ENCODE data around the gene PSMG4.

PSMG4 gene

DNA sequence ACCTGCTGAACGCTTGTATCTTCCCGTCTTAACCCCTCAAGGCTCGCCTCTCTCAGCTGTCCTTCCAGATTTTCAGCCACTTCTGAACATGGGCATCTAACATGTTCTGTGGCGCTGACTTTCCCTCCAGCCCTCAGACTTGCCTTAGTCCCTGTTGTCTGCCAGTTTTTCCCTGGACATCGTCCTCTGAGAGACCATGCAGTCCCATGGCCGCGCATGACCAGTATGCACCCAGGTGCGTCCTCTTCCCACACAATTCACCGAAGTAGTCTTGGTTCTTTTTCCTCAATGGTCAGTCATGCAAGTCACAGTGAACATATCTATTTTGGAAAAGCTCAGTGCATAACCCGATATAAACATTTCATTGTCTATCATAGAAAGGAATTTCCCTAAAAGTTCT is 40.5 kb upstream of the PSMG4 start:
- H3K9me3 ChIP-seq (replicated peaks in 1 of 11) = no peaks in the 10 kb centered on the region
- H3K36me3 ChIP-seq = no peaks in the 10 kb centered on the region
- H3K4me1 ChIP-seq = no peaks in the 10 kb centered on the region
- no peak overlapping the region for H3K4me2 ChIP-seq
- no peak for TF ChIP-seq Cebpa-rat (IDR thresholded peaks at IDR 0.05)
- no peak overlapping the region for H3K4me3 ChIP-seq
- no peak overlapping the region for H3K9ac ChIP-seq
- H3K27ac ChIP-seq = no peak overlapping the region
- H4K20me1 ChIP-seq = no peaks in the 10 kb centered on the region
- peaks cover 0 to 23% (median 11%) of the 10 kb centered on the region in 11 experiments; a peak in 9 of 22 replicates for H3K27me3 ChIP-seq

DNA sequence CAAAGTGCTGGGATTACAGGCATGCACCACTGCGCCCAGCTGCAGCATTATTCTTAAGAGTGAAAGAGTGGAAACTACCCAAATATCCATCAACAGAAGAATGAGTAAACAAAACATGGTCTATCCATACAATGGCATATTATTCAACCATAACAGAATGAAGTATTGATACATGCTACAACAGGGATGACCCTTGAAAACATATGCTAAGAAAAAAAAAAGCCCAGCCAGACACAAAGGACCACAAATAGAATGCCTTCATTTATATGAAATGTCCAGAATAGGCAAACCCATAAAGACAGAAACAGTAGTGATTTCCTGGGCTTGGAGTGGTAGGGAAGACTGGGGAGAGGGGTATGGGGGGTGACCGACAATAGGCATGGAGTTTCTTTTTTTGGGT is 38.4 kb upstream of the PSMG4 start:
- H3K4me1 ChIP-seq = no peaks in the 10 kb centered on the region
- no peak overlapping the region for H3K4me3 ChIP-seq
- no peak overlapping the region for H3K4me2 ChIP-seq
- H4K20me1 ChIP-seq = no peaks in the 10 kb centered on the region
- no peaks in the 10 kb centered on the region for H3K36me3 ChIP-seq
- no peak overlapping the region for H3K27ac ChIP-seq
- no peak for TF ChIP-seq Cebpa-rat (IDR thresholded peaks at IDR 0.05)
- H3K27me3 ChIP-seq = peaks cover 0 to 33% (median 20%) of the 10 kb centered on the region in 11 experiments; a peak in 13 of 22 replicates
- no peaks in the 10 kb centered on the region for H3K9me3 ChIP-seq (replicated peaks in 1 of 11)
- H3K9ac ChIP-seq = no peak overlapping the region

DNA sequence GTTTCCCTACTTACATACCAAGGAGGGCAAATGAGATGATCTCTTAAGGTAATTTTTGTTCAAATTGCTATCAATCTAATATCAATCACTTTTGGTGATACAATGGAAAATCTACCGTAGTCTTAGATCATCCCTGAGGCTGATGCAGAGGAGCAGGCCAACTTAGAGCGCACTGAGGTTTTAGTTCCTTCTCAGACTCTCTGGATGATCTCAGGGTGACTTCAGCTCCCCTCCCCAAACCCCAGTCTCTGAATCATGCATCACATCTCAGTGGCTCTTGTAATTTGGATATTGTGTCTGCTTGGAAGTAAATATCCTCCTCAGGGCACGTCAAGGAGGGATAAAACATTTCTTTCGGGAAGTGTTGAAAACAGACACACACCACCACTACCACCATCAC is 37.2 kb upstream of the PSMG4 start:
- H3K4me2 ChIP-seq = no peak overlapping the region
- H3K9ac ChIP-seq = no peak overlapping the region
- H3K9me3 ChIP-seq (replicated peaks in 1 of 11) = no peaks in the 10 kb centered on the region
- no peak overlapping the region for H3K4me3 ChIP-seq
- peaks cover 0 to 8% (median 0%) of the 10 kb centered on the region in 11 experiments; a peak in 4 of 22 replicates for H4K20me1 ChIP-seq
- H3K27ac ChIP-seq = no peak overlapping the region
- H3K36me3 ChIP-seq = no peaks in the 10 kb centered on the region
- peaks cover 0 to 4% (median 2%) of the 10 kb centered on the region in 10 experiments; a peak in 15 of 20 replicates for H3K4me1 ChIP-seq
- no peak for TF ChIP-seq Cebpa-rat (IDR thresholded peaks at IDR 0.05)
- H3K27me3 ChIP-seq = peaks cover 11 to 44% (median 30%) of the 10 kb centered on the region in 11 experiments

DNA sequence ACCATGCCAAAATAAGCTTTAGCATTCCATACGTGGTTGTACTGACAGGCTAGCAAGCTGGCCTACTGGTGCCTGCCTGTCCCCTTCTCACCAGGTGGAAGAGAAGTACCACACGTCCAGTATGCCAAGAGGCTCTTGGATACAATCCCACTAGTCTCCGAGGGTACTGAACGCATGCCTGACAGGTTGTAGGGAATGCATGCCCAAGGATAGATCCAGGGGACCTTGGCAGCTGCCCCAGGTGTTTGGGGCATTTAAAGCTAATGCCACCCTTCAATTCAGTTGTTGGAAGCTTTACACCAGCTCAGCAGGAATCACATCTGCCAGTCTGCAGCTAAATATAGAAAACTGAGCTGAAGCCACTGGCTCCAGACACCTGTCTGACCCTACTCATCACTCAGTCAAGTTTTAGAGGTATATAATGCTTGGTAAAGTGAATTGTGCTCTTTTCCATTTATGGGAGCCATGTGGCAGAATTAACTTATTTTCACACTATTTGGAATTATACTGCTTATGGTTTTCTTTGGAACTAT is 36.2 kb upstream of the PSMG4 start:
- H3K27ac ChIP-seq = no peak overlapping the region
- H3K9ac ChIP-seq = no peak overlapping the region
- H4K20me1 ChIP-seq = peaks cover 0 to 16% (median 6%) of the 10 kb centered on the region in 11 experiments; a peak in 16 of 22 replicates
- TF ChIP-seq Cebpa-rat (IDR thresholded peaks at IDR 0.05) = no peak
- no peaks in the 10 kb centered on the region for H3K36me3 ChIP-seq
- no peak overlapping the region for H3K4me2 ChIP-seq
- H3K4me3 ChIP-seq = no peak overlapping the region
- H3K4me1 ChIP-seq = peaks cover 7 to 14% (median 12%) of the 10 kb centered on the region in 10 experiments
- no peaks in the 10 kb centered on the region for H3K9me3 ChIP-seq (replicated peaks in 1 of 11)
- peaks cover 21 to 54% (median 40%) of the 10 kb centered on the region in 11 experiments for H3K27me3 ChIP-seq

DNA sequence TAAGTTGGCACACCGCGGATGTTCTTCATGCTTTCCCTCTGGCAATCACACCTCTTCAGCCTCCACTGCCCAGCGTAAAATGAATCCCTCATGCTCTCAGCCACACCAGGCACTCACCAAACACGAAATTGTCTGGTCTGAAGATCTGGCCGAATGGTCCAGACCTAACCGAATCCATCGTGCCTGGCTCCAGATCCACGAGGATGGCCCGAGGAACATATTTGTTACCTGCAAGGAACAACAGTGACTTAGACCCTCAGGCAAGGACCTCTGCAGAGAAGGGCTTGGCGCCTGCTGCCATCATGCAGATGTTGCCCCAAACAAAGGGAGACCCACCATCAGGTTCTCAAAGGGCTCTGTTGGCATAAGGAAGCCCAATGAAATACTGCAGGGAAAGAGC is 32.7 kb upstream of the PSMG4 start:
- Histone ChIP-seq H3K4me1 (peaks cover 27 to 36% (median 33%) of the 10 kb centered on the region in 10 experiments), H3K9ac (no peak overlapping the region), H3K27ac (no peak overlapping the region), H3K4me2 (no peak overlapping the region), H3K4me3 (no peak overlapping the region; a peak in 1 of 20 replicates), H3K9me3 (replicated peaks in 1 of 11) (no peaks in the 10 kb centered on the region), H3K27me3 (peaks cover 54 to 73% (median 64%) of the 10 kb centered on the region in 11 experiments), H4K20me1 (peaks cover 0 to 44% (median 29%) of the 10 kb centered on the region in 11 experiments; a peak in 17 of 22 replicates), H3K36me3 (no peaks in the 10 kb centered on the region)
- TF ChIP-seq Cebpa-rat (IDR thresholded peaks at IDR 0.05) = no peak

DNA sequence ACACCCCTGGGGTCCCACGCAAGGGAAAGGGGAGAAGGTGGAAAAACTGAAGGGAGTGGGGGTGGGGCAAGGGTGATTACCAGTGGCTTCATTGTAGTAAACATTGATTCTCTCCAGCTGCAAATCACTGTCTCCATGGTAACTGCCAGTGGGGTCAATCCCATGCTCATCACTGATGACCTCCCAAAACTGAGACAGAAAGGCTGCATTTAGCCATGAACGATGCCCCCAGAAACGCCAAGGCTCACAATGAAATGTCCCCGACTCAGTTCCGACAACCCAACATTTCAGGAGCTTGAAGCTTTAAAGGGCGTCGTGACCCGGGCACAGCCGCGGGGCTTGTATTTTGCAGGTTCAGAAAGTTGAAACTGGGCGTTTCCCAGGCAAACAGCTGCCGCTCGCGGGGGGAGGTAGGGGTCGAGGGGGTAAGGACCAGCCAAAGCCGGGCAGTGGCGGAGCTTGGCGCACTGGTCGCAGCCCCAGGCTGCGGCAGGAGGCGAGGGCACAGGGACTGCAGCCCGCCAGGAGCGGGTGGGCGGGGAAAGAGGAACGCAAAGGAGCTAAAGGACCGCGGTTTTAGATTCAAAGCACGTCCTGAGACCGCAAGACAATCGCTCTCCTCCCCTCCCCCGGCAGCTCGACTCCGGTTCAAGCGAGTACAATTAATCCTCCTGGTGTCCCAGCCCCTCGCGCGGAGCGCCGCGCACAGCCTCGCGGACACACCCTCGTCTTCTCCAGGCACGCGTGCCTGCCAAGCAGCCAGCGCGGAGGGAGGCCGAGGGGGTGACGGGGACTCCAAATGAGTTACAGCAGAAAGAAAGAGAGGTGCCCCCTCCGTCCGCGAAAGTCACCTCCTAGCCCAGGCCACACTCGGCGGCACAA is 32.0 kb upstream of the PSMG4 start:
- Histone ChIP-seq H3K4me3 (peak overlapping the region; percentile 45 to 66 (median 54)), H3K36me3 (no peaks in the 10 kb centered on the region), H3K4me2 (peak overlapping the region; percentile 75 to 96 (median 92)), H3K9me3 (replicated peaks in 1 of 11) (no peaks in the 10 kb centered on the region), H3K4me1 (peaks cover 27 to 41% (median 33%) of the 10 kb centered on the region in 10 experiments), H4K20me1 (peaks cover 0 to 50% (median 36%) of the 10 kb centered on the region in 11 experiments; a peak in 17 of 22 replicates), H3K27me3 (peaks cover 61 to 80% (median 71%) of the 10 kb centered on the region in 11 experiments), H3K9ac (peak overlapping the region in 9 of 11 experiments; percentile 5 to 42 (median 18); a peak in 6 of 22 replicates), H3K27ac (no peak overlapping the region)
- no peak for TF ChIP-seq Cebpa-rat (IDR thresholded peaks at IDR 0.05)

DNA sequence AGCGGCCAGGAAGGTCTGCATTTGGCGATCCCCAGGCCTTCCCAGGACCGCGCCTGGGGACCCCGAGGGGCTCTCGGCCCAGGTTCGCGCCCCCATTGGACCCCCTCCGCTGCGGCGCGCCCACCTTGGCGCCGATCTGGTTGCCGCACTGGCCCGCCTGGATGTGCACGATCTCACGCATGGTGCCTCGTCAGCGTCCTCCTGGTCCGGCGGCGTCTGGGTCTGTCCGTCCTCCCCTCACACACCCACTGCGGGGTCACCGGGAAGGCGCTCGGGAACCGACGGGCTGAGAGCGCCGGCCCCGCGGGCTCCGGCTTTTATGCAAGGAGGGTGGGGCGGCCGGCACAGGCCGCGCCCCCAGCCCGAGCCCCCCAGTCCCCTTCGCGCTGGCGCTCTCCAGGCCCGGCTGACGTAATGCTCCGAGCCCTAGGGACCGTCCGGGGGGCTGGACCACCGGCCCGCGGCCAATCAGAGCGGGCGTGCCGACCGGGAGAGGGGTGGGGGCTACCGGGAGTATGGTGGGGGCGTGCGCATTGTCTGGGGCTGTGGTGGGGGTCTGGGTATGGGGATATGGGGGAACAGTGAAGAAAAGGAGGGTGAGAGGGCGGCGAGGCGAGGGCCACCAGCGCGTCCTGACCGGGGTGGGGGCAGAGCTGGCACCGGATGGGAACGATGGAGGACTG is 31.2 kb upstream of the PSMG4 start, which contains the start of gene TUBB2B:
Gene TUBB2B, minus strand, starts transcription at position 291 of the 683 bp plus-strand sequence. Its CDS starts 110 bp downstream, at position 181.
- Histone ChIP-seq H3K9ac (peak within 1 kb of the TSS in 9 of 11 experiments; percentile 5 to 42 (median 18); a peak in 9 of 22 replicates), H3K4me1 (peaks cover 27 to 41% (median 33%) of the 10 kb centered on the region in 10 experiments), H3K4me2 (peak within 1 kb of the TSS; percentile 75 to 96 (median 92)), H4K20me1 (peaks cover 0 to 58% (median 42%) of the 10 kb centered on the region in 11 experiments; a peak in 17 of 22 replicates), H3K4me3 (peak within 1 kb of the TSS; percentile 45 to 66 (median 54)), H3K27me3 (peaks cover 69 to 85% (median 79%) of the 10 kb centered on the region in 11 experiments), H3K9me3 (replicated peaks in 1 of 11) (no peaks in the 10 kb centered on the region; a peak in 1 of 22 replicates), H3K27ac (no peak within 1 kb of the TSS), H3K36me3 (no peaks in the 10 kb centered on the region)
- TF ChIP-seq Cebpa-rat (IDR thresholded peaks at IDR 0.05) = no peak

DNA sequence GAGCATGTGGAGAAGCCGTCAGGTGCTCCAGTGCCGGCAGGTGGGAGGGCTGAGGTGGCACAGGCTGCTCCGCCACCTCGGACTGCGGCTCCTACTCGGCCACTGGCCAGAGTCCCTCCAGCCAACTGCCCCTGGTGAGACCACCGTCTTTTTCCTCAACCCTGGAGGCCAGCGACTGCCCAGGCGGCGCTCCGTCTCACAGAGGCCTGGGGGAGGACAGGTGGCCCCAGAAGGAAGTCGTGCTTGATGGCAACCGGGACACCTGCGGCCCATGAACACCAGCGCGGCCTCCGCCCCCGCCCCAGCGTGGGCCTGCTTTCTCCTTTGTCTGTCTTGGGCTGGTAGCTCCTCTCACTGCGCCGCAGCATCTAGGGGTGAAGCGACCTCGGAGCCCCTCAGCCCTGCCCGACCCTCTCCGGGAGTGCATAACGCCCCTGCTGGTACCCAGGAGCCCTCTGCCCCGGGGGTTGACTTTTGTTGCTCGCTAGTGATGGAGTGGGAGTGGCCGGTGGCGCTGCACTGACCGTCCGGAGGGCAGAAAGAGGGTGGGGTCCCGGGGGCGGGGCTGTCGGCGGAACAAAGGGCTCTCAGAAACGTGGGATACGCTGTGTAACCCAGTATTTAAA is 30.6 kb upstream of the PSMG4 start:
- H3K36me3 ChIP-seq = no peaks in the 10 kb centered on the region
- H3K27ac ChIP-seq = no peak overlapping the region
- H3K4me1 ChIP-seq = peaks cover 27 to 41% (median 33%) of the 10 kb centered on the region in 10 experiments
- peak overlapping the region in 7 of 10 experiments; percentile 47 to 66 (median 54); a peak in 13 of 20 replicates for H3K4me3 ChIP-seq
- no peak for TF ChIP-seq Cebpa-rat (IDR thresholded peaks at IDR 0.05)
- peaks cover 76 to 91% (median 85%) of the 10 kb centered on the region in 11 experiments for H3K27me3 ChIP-seq
- peaks cover 0 to 60% (median 42%) of the 10 kb centered on the region in 11 experiments; a peak in 17 of 22 replicates for H4K20me1 ChIP-seq
- H3K9ac ChIP-seq = no peak overlapping the region
- H3K4me2 ChIP-seq = peak overlapping the region; percentile 75 to 96 (median 92)
- no peaks in the 10 kb centered on the region; a peak in 1 of 22 replicates for H3K9me3 ChIP-seq (replicated peaks in 1 of 11)

All from BLaER1 treated with 17β-estradiol and CSF1 and Interleukin-3, amounts not matched to agents 10 nM and 100 nM (cell line).